ENCODE measurements around the gene HMBS.
"Not testable (repeated sequence)": the region's sequence is repeated elsewhere in the genome, so short reads cannot be mapped to it uniquely, and the experiment has no call there.

The HMBS gene

DNA sequence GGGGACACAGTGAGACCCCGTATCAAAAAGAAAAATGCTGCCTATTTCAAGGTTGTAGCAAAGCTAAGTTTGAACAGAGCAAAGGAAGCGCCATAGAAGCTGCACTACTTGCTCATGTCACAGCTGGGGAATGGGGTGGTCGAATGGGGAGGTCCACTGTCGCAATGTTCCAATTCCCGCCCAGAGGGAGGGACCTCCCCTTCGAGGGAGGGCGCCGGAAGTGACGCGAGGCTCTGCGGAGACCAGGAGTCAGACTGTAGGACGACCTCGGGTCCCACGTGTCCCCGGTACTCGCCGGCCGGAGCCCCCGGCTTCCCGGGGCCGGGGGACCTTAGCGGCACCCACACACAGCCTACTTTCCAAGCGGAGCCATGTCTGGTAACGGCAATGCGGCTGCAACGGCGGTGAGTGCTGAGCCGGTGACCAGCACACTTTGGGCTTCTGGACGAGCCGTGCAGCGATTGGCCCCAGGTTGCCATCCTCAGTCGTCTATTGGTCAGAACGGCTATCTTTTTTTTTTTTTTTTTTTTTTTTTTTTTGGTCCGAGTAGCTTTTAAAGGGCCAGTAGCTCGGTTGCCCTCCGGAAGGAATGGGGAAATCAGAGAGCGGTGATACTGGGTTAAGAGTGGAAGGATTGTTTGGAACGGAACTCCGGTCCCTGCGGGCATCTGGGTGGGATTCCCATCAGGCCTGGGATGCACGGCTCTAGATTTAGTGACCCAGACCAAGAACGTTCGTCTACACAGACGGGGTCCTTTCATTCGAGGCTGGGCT is at the start of gene HMBS:
Gene HMBS (plus strand): TSS at position 219 of the 774 bp plus-strand sequence. CDS start 153 bp downstream, at position 372.
- DNase-seq: peak; percentile 94 to 96

DNA sequence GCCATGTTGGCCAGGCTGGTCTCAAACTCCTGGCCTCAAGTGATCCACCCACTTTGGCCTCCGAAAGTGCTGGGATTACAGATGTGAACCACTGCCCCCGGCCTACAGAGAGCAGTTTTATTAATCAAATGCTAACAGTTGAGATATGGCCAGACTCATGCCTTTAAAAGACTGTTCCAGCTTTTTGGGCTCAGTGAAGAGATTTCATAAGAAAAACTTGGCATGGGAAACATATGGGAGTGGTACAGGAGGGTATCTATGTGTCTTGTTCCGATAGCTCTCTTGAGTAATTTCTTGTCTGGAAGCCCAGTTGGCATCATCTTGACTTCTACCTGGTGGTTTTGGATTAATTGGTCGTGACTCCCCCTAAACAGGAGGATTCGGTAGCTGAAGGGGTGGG is 45.8 kb upstream of the HMBS start:
- DNase-seq: no peak

DNA sequence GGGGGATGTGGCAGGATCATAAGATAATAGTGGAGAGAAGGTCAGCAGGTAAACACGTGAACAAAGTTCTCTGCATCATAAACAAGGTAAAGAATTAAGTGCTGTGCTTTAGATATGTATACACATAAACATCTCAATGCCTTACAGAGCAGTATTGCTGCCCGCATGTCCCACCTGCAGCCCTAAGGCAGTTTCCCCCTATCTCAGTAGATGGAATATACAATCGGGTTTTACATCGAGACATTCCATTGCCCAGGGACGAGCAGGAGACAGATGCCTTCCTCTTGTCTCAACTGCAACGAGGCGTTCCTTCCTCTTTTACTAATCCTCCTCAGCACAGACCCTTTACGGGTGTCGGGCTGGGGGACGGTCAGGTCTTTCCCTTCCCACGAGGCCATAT is 45.2 kb upstream of the HMBS start:
- DNase-seq: not testable (repeated sequence)

DNA sequence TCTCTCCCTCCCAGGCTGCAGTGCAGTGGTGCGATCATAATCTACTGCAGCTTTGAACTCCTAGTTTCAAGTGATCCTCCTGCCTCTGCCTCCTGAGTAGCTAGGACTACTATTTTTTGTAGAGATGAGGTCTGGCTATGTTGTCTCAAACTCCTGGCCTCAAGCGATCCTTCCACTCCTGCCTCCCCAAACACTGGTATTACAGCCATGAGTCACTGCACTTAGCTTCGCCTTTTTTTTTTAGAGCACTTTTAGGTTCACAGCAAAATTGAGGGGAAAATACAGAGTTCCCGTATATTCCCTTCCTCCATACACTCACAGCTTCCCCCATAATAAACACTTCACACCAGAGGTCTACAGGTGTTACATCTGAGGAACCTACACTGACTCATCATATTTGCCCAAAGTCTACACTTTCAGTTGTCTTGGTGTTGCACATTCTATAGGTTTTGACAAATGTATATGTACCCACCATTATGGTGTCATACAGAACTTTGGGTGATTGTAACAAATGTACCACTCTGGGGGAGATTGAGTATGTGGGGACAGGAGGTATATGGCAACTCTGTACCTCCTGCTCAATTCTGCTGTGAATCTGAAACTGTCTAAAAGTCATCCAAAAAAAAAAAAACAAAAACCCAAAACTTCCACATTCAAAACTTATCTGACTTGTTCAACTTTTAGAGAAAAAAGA is 42.7 kb upstream of the HMBS start:
- DNase-seq: no peak

DNA sequence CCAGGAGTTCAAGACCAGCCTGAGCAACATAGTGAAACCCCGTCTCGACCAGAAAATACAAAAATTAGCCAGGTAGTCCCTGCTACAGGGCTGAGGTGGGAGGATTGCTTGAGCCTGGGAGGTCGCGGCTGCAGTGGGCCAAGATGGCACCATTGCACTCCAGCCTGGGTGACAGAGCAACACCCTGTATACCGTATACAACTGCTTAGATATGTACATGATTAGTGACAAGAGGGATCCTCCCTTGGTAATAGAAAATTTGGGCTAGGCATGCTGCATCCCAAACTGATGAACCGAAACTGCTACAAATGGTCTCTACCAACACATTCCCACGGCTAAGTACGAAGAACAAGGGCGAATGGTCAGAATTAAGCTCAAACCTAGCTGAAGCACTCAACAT is 41.8 kb upstream of the HMBS start:
- no peak for DNase-seq

DNA sequence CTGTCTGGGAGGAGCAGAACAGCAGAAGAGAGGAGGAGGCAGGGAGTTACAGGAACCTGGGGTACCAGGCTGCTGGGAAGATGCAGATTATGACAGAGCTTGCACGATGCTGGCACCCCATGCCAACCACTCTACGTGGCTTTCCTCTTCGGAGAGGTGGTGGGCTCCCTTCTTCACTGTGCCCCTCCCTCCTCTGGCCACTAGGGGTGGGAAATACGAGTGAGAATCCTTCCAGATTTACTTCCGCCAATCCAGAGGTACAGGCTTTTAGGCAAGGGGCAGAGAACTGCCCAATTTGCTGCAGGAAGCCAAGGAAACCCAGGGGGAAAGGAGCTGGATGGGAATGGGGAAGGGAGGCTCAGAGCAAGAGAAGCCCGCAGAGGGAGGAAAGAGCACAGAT is 40.0 kb upstream of the HMBS start:
- DNase-seq: no peak

DNA sequence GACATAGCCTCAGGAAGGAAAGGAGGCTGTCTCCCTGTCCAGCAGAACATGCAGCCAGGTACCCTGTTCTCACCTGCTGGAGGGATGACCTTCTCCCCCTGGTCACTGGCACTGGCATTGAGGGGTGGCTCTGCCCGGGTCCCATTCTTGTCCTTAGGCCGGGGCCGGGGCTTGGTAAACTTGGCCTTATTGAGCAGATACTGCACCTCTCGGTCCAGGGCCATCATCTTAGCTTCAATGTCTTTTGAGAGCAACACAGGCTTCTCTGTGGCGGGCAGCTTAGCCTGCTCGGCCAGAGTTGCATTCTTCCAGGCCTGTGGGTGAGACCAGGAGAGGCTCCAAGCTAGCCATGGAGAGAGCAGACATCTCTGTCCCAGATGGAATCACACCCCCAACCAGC is 38.2 kb upstream of the HMBS start:
- no peak for DNase-seq

DNA sequence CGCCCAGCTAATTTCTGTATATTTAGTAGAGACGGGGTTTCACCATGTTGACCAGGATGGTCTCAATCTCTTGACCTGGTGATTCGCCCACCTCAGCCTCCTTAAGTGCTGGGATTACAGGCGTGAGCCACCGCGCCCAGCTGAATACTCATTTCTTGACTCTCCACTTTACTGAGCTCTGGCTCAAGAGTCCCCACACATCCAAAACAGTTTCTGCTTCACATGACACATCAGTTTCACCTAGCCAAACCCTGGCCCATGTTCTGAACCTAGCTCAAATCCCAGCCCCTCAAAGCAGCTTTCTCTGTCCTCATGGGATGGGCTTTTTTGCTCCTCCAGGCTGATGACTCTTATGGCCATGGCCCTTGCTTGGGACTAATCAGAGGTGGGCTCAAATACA is 37.5 kb upstream of the HMBS start:
- DNase-seq: no peak

DNA sequence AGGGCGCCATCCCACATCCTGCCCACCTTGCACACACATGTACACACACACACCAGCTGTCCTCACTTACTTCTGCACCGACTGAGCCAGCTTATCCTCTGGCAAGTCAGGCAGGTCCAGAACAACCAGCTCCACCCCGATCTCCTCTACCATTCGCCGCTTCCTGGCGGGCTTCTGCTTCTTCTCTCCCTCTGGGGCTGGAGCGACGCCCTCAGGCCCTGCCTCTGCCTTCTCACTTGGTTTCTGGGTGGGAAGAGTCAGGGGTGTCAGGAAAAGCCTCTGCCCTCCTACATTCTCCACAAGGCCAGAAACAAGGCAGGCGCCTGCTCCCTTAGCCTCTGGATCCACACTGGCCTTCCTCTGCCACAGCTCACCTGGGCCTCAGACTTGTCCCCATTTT is 36.0 kb upstream of the HMBS start:
- no peak for DNase-seq

DNA sequence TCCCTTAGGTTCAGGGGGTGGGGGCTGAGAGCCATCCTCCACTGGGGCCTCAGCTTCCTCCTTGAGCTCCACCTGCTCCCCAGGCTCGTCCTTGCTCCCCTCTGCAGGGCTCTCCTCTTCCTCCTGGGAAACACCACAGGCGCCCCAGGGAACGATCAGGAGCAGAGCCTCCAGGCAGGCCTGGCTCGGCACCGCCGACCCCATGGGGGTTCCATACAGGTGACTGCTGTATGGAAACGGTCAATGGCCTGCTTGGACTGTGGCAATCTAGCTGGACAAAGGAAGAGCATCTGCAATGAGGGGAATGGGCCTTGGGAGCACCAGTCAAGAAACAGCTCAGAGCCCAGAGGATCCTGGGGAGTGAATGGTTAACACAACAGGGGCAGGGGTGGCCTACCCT is 35.6 kb upstream of the HMBS start:
- no peak for DNase-seq

DNA sequence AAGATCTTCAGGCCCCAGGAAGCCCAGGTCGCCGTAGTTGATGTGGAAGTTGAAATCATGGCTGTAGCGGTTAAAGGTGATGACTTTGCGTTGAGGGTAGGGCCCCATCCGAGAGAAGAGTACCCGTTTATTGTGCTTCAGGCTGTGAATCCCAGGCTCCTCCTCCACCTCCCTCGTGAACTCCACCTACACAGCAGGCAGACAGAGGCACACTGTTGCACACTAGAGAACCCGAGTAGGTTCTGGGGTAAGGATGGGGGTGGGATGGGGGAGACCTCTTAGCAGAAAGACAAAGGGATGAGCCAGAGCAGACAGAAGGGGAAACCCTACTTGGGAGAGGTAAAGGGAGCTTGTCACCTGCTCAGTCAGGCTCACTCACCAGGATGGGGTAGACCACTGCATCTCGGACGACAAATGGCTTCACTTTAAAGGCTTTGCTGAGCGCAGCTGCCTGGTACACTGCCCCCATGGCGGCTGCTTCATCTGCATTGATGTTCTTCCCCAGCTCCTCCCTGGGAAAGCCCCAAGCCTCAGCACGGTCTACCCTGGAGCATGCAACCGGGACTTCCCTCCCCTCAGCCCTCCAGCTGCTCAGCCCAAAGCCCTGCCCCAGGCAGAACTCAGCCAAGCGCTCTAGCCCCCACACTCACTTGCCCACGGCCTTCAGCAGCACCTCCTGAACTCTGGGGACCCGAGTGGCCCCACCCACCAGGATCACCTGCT is 33.1 kb upstream of the HMBS start:
- no peak for DNase-seq

DNA sequence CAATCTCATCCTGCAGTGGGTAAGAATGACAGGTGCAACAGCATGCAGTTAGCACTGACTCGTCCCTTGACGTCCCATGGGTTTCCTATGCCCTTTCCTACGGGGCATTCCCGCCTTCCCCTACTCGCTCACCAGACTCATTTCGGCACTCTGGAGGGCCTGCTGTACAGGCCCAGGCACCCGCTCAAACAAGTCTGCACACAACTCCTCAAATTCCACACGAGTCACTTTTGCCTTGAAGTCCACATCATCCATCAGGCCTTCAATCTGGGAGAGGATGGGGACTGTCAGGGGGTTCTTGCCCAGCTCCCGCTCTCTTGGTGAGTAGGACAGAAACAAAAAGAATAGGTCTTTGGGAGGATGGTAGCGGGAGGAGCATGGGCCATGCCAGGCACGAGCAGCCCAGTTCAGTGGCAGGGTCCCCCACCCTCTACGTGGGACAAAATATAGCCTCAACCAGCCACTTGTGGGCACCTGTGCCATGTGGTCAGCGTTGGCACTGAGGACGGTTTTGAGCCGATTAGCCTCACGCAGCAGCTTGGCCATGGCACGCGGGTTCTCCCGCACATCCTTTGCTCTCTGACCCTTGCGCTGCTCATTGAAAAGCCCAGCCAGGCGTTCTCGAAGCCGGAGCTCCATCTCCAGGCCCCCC is 32.4 kb upstream of the HMBS start:
- DNase-seq: no peak

DNA sequence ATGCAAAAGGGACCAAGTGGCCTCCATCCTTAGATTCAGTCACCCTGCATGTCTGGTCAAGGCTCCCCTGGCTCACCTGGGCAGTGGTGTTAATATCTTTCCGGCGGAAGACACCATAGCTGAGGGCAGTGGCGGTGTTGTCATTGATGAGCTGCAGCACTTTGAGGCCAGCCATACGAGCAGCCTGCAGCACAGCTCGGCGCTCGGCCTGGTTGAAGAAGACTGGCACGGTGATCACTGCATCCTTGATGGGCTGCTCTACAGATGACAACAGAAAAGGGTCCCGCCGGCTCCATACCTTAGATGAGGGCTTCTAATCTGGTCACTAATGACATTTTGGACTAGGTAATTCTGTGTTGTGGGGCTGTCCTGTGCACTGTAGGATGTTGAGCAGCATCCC is 30.3 kb upstream of the HMBS start:
- no peak for DNase-seq

DNA sequence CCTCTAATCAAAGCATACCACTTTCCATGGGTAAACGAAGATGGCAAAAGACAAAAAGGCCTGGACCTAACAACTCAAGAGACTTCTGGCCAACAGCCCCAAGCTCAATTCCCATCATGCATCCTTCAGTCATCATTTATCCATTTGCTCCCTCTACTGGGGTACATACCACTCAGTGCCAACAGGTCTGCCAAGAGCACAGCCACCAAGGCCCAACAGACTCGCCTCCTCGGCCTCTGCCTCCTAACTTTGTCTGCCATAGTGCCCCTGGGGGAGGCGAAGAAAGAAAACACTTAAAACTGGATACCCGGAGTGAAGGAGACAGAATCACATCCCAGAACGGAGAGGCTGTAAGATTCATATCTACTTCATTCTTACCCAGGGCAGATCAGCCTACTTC is 28.8 kb upstream of the HMBS start:
- no peak for DNase-seq

DNA sequence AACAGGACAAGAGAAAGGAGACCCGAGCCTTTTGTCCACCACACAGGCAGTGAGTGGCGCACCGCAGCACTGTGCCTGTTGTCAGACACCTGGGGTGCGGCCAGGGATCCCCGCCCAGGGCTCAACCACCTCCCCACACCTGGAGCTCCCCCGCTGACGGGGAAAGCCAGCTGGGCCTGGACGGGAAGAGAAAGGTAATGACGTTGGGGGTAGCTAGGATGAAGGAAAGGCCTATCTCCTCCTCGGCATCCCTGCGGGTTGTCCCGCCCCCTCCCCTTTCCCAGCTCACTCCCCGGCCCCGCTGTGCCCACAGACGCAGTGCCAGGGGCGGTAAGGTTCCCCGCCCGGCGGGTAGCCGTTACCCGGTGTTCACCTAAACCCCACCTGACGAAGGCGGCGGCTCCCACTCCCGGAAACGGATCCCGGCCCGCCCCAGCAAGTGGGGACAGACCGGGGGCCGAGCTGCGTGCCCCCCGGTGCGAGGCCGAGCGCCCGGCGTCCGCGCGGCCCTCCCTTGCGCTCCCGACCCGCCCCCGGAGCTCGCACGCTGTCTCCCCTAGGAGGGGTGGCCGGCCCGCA is 28.2 kb upstream of the HMBS start:
- no peak for DNase-seq

DNA sequence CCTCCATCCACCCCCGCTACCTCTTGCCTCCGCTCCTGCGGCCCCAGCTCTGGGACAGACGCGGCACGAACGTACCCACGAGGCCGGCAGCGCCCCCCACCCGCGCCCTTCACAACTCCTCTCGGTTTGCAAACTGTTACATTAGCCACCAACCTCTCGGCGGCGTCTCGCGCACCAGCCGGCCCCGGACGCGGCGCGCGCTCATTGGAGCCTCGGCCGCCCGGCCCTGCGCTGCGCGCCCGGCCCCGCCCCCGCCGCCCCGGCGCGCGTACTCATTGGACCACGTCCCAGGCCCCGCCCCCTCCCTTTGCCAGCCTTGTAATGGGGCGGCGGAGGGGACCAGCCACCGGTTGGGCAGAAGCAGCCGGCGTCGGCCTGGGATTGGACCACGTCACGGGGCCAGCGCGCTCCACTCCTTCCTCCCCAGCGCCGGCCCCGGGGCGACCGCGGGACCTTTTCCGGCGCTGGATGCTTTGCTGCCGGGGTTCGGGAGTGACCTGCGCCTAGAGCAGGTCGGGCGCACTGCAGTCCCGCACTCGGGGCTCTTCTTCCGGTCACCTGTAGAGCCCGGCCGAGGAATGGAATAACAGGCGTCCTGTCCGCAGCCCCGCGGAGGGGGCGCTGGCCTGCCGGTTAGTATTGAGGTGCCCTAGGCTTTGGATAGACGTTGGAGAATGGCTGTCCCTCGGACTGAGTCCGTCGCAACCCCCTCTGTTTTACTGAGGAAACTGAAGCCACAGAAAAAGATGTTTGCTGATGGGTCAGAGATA is 27.5 kb upstream of the HMBS start, which contains the start of gene HYOU1:
Gene HYOU1 (minus strand): TSS at position 206 of the 770 bp plus-strand sequence. CDS start 1,045 bp downstream, outside the sequence.
- DNase-seq: peak; percentile 93 to 96

DNA sequence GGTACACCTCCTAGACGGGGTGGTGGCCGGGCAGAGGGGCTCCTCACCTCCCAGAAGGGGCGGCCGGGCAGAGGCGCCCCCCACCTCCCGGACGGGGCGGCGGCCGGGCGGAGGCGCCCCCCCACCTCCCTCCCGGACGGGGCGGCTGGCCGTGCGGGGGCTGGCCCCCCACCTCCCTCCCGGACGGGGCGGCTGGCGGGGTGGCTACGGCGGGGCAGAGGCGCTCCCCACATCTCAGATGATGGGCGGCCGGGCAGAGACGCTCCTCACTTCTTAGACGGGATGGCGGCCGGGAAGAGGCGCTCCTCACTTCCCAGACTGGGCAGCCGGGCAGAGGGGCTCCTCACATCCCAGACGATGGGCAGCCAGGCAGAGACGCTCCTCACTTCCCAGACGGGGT is 25.6 kb upstream of the HMBS start:
- DNase-seq: not testable (repeated sequence)

DNA sequence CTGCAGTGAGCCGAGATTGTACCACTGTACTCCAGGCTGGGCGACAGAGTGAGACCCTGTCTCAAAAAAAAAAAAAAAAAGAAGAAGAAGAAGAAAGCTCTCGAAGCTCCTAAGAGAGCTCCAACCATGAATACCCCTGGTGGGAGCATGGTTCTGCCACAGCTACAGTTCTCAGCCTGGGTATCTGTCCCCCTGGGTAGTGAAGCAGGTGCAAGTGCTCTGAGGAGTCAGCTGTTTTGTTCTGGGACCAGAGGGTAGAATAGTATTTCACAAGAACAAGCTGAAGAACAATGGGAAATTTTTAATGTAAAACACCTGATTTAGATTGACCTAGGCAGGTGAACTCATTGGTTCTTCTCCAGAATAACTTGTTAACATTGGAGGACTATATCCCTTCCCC is 23.4 kb upstream of the HMBS start:
- DNase-seq: no peak

DNA sequence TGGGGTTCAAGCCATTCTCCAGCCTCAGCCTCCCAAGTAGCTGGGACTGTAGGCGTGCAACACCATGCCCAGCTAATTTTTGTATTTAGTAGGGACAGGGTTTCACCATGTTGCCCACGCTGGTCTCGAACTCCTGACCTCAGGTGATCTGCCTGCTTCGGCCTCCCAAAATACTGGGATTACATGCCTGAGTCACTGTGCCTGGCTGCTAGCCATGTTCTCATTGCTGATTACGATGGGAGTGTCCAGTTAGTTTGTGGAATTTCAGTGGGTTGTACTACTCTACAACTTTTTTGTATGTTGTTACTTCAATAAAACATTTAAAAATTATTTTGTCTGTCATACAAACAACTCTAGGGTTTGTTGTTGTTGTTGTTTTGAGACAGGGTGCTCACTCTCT is 21.9 kb upstream of the HMBS start:
- DNase-seq: no peak

DNA sequence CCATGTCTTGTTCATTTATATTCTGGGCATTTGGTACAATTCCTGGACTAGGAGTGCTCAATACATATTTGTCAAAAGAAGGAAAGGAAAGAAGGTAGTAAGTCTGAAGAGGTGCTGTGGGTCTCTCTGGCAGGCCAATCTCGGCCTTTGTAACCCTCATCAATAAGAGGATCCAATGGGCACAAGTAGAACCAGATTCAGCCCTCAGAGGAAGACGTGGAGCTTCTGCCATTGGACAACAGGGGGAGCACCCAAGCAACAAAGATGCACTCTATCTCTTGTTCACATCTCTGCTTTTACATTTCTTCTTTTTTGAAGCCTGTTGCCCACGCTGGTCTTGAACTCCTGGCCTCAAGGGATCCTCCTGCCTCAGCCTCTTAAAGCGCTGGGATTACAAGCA is 19.3 kb upstream of the HMBS start:
- DNase-seq: no peak

DNA sequence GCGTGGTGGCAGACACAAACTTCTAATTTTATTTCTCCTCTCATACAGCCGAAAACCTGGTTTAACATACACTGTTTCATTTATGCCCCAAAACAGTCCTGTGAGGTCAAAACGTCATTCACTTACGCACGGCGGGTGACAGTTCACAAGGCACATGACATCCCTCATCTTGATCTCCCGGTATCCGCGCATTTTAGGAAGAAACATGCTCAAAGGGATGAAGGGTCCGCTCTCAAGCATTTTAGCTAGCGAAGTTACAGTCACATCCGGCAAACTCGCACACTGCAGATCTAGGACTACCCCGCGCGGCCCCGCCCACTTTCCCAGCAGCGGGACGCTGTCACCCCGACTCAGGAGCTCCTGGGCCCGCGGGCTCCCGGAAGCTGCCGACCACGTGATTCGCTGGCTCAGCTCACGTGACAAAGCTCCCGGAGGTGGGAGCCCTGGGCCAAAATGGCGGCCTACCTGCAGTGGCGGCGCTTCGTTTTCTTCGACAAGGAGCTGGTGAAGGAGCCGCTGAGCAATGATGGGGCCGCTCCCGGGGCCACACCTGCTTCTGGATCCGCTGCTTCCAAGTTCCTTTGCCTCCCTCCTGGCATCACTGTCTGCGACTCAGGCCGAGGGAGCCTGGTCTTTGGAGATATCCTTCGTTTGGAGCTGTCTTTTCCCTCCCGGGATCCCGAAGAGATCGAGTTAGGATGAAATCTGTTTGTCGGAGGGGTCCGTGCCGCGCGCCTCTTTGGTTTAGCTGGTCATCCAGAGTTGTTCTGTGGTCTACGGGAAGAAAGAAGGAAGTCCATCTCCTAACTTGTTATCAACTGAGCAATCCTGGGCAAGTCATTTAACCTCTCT is 17.1 kb upstream of the HMBS start, which contains the start of gene VPS11:
Gene VPS11 (plus strand): TSS at position 448 of the 852 bp plus-strand sequence. CDS start 6 bp downstream, at position 454.
- peak; percentile 95 for DNase-seq
